ENCODE data around the gene SRSF2.

- TF ChIP-seq, protein P1, sequence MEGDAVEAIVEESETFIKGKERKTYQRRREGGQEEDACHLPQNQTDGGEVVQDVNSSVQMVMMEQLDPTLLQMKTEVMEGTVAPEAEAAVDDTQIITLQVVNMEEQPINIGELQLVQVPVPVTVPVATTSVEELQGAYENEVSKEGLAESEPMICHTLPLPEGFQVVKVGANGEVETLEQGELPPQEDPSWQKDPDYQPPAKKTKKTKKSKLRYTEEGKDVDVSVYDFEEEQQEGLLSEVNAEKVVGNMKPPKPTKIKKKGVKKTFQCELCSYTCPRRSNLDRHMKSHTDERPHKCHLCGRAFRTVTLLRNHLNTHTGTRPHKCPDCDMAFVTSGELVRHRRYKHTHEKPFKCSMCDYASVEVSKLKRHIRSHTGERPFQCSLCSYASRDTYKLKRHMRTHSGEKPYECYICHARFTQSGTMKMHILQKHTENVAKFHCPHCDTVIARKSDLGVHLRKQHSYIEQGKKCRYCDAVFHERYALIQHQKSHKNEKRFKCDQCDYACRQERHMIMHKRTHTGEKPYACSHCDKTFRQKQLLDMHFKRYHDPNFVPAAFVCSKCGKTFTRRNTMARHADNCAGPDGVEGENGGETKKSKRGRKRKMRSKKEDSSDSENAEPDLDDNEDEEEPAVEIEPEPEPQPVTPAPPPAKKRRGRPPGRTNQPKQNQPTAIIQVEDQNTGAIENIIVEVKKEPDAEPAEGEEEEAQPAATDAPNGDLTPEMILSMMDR (IDR thresholded peaks at IDR 0.05) = no peak
- no peak for TF ChIP-seq EP300 (IDR thresholded peaks at IDR 0.05)
These were observed 47.3 kb downstream of the SRSF2 start for GRCh38 chr17:76689859-76690258.
